Medulla oblongata (tissue), 1 donor: ENCODE measurements around the gene CD300LF.

Experiments
- DNase-seq: peaks from one replicate; pipeline ENCODE4 v3.0.0-alpha.2; 2015; ENCODE audit errors: extremely low spot score

The CD300LF gene

GRCh38 chr17:74746376-74746775 lies 33.7 kb upstream of the CD300LF start:
- DNase-seq = no peak

- DNase-seq = no peak
These were observed 32.9 kb upstream of the CD300LF start for GRCh38 chr17:74745548-74746177.

GRCh38 chr17:74744714-74745547 lies 32.2 kb upstream of the CD300LF start:
- peak; percentile 89 for DNase-seq

GRCh38 chr17:74744349-74744713 lies 31.6 kb upstream of the CD300LF start:
- DNase-seq = no peak

- no peak for DNase-seq
These were observed 31.0 kb upstream of the CD300LF start for GRCh38 chr17:74743755-74744154.

GRCh38 chr17:74742978-74743545 lies 30.3 kb upstream of the CD300LF start:
- no peak for DNase-seq

- no peak for DNase-seq
These were observed 29.4 kb upstream of the CD300LF start for GRCh38 chr17:74742153-74742515.

GRCh38 chr17:74740641-74741387 lies 28.1 kb upstream of the CD300LF start:
- no peak for DNase-seq

- no peak for DNase-seq
These were observed 27.4 kb upstream of the CD300LF start for GRCh38 chr17:74740173-74740572.

- no peak for DNase-seq
These were observed 26.6 kb upstream of the CD300LF start for GRCh38 chr17:74739227-74739831.

GRCh38 chr17:74738051-74738996 lies 25.6 kb upstream of the CD300LF start:
- DNase-seq = no peak

GRCh38 chr17:74737299-74738050 lies 24.8 kb upstream of the CD300LF start:
- DNase-seq = peak; percentile 17

GRCh38 chr17:74736513-74737298 lies 24.0 kb upstream of the CD300LF start, which contains the start of gene RAB37:
RAB37 (plus strand) TSS chr17:74737256; CDS start chr17:74737273, 17 bp downstream.
- peak; percentile 21 for DNase-seq

- DNase-seq = no peak
These were observed 21.5 kb upstream of the CD300LF start for GRCh38 chr17:74734256-74734655.

GRCh38 chr17:74733365-74734122 lies 20.8 kb upstream of the CD300LF start:
- no peak for DNase-seq

GRCh38 chr17:74732042-74732867 lies 19.5 kb upstream of the CD300LF start:
- no peak for DNase-seq

- no peak for DNase-seq
These were observed 18.6 kb upstream of the CD300LF start for GRCh38 chr17:74731347-74731605.
